HG03571 (cell line): ENCODE results near the gene HOXC13.

Experiments used
- ATAC-seq: cut with Tn5 transposase; IDR thresholded peaks from one replicate; pipeline ENCODE4 v1.9.1; 2021; ENCODE audit not compliant: unreplicated experiment

Gene HOXC13

DNA sequence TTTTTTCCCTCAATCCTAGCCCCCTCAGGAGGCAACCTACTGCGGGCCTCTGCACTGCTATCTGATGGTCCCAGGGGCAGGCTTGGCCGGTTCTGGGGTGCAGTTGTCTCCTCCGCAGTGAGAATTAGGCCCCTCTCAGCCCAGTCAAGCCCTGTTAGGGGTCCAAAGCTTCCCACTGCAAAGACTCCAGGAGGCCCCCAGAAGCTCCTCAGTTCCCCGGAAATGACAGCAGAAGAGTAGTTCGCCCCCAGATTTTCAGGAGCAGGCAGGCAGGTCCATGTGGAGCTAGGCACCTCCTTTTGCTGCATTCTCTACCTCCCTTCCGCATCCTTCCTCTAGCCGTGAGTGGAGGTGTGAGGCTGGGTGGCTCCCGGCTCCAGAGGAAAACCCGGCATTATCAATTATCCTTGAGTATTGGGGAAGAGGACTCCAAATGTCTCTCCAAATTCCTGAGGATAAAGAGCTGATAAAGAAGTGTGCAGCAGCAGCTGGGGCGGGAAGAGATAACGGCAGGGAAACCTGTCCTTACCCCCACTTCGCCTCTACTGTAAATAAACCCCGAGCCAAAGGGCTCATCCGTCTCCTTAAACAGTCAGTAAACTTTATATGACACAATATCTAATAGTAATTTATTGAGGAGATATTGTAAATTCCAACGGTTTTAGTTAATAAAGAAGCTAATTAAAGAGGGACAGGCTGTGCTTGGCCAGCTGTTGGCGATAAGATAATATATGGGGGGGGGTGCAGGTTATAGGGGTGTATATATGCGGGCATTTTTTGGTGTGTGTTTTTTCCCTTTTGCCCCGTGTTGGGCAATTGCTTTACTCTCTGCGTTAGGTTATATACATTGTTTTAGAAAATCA, 15.4 kb downstream of the HOXC13 start:
- ATAC-seq, result no peak

DNA sequence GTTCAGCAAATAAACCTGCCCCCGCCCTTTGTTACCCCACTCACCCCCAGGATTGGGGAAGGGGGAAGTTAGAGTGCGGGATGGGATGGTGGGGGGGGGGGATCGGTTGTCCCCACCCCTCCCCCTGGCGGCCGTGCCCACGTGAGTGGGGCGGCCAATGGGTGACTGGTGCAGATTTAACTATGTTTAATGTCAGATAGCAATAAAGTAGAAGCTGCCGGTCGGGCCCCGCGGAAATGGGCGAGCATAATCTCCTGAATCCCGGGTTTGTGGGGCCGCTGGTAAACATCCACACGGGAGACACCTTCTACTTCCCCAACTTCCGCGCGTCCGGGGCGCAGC, 16.0 kb downstream of the HOXC13 start, which contains the start of gene HOXC12:
HOXC12 (plus strand) TSS at position 210 of the 342 bp plus-strand sequence; CDS start at position 237, 27 bp downstream.
- no peak for ATAC-seq

GRCh38 chr12:53955036-53955775, 16.6 kb downstream of the HOXC13 start:
- no peak for ATAC-seq

DNA sequence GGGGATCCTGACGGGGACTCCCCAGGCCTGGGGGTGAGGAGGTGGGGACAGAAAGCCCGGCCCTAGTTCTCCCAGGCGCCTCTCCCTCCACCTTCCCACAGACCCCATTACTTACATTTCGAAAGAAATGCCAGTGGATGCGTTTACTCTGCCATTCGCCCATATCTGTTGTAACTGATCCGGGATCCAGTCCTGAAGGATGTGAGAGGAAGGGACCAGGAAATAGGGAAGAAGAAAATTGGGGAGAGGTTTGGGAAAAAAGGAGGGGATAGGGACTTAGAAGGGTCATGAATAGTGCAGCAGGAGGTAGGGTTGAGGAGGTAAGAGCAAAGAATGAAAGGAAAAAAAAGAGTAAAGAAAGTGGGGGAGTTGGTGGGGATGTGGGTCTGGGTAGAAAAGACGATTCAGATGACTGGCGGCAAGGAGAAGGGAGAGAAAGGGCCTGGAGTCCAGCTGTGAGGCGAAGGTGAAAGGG, 17.2 kb downstream of the HOXC13 start:
- ATAC-seq, result no peak

- ATAC-seq, result no peak
These were observed 17.7 kb downstream of the HOXC13 start for GRCh38 chr12:53956251-53956887.

- ATAC-seq, result no peak
These were observed 18.4 kb downstream of the HOXC13 start for GRCh38 chr12:53956914-53957536.

- no peak for ATAC-seq
These were observed 19.5 kb downstream of the HOXC13 start for GRCh38 chr12:53958128-53958527.

GRCh38 chr12:53959314-53959713, 20.7 kb downstream of the HOXC13 start:
- no peak for ATAC-seq

DNA sequence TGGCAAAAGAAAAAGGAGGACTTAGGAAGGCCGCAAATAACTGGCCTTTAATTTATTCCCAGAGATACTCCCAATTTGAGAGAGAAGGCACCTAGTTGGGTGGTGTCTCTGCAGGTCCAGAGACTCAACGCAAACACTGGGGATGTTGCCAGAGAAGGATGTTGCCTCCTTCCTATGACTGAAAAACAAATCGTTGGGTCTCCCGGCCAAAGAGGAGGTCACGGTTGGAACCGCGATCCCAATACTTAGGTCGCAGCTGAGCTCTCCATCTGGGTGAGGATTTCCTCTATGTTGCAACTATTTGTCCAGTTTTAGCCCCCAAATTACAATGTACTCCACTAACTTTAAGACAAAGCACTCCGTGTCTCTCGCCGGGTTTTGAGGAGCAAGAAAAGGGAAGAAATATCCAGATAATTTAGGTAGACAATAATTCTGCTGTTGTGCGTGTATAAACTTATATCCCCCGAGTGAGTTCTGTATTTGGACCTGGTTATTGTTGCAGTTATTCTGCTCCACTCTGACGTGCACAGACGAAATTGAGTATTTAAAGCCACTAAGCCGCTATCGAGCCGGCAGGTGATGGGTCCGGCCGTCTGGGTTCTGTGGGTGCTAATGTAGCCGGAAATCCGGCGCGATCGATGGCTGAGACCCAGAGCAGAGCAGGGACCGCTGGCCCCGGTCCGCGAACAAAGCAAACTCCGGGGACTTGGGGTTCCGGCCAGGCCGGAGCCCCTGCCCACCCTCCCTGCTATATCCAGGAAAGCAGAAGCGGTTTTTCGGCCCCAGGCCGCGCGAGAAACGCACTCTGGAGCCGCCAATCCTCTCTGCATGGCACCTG, 21.8 kb downstream of the HOXC13 start:
- ATAC-seq, result no peak

DNA sequence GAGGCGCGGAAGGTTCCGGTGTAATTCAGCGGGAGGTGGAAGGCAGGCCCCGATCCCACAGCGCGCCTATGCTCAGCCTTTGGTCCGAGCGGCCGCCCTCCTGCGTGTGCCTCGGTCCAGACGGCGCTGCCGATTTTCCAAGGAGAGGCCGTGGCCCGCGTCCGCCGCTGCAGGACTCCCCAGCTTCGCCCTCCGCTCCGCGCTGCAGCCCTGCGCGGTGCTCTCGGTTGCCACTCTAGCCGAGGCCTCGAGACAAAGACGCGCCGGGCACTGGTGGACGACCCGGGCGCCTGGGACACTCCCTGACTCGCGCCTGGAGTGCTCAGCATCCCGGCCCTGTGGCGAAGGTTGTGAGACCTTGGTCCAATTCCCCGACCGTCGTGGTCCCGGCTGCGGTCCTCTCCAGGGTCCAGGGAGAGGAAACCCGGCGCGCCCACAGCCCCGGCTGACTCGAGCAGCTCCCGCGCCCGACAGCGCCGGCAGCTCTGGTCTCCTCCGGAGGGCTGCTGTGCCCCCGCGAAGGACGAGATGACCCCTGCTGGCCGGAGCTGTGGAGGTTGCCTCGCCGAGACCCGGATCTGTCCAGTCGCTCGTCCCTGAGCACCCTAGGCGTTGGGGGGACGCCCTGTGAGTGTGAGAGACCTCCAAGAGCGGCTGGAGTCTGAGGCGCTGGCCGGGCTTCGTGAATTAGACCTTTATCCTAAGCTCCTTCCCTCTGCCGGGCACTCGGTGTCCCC, 22.6 kb downstream of the HOXC13 start:
- ATAC-seq, result no peak

DNA sequence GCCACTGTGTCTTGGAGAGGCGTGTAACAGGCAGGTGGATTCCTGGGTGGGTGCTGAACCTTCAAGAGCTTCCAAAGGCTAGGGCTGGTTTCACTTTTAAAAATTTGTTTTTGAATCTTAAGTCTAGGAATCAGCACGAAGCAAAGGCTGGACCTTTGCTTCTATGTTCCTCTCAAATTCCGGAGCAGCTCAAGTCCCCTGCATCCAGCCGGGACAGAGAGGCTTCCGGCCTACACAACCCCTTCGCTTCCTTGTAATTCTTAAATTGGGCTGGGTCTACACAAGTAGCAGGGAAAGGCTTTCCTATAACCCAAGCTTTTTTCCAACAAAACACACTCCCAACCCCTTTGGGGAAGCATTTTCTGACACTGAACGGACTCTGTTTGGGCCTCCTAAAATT, 24.4 kb downstream of the HOXC13 start:
- ATAC-seq, result no peak

- no peak for ATAC-seq
These were observed 25.0 kb downstream of the HOXC13 start for GRCh38 chr12:53963434-53964314.

DNA sequence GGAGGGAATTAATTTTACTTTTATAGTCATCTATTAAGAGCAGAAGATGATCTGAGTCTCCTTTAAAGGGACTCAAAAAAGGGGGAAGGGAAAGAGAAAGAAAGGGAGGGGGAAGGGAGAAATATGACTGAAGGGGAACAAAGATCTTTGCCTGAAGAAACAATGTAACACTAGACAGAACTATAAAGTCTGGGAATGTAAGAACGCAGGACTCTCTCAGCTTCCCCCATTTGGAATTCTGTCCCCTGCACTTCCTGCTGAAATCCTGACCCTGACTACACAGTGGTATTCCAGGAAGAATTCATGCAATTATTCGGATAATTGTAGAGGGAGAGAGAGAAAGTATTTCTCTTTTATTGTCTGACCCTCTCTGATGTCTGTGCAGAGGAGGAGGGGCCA, 25.7 kb downstream of the HOXC13 start:
- ATAC-seq, result no peak

DNA sequence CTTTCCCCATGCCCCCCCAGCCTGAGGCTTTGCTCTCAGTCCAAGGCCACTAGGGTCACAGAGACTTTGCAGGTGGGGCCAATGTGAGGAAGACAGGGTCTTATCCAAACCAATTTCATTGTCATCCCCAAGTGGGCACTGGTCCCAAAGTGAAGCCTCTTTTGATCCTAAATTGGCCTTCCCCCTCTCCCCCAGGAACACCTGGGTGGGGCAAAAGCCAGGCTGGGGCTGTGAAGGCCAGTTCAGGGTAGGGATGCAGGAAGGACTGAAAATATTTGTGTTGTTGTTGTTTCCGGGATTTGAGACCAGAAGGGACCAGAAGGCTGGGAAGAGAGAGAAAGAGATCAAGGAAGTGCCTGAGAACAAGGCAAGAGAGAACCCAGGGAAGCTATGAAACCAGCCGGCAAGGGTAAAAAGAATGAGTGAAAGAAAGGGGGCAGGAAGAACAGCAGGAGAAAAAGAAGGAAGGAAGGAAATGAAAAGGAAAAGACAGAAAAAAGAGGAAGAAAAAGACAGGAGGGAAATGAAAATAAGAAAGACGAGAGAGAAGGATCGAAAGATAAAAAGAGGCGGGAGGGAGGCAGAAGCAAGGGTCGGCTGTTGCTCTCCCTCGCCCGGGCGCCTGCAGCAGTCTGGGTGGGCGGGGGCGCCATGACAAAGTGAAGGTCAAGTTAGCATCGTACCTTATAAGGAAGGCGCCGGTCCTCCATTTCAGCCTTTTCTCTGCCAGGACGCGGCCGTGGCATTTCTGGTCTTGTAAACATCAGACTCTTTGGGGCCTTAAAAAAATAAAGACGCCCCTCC, 26.9 kb downstream of the HOXC13 start:
- ATAC-seq, result no peak

DNA sequence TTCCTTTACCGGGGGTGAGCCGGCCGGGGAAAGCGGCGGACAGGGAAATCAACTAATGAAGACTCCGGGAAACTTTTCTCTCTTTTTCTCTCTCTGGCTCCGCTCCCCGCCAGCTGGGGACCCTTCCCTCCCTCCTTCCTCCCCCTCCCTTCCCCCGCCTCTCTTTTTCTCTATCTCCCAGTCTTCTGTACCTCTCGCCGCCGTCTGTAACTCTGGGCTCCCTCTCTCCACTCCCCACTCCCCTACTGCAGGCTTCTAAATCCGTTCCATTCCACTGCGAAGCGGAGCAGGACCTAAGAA, 27.4 kb downstream of the HOXC13 start:
- no peak for ATAC-seq

GRCh38 chr12:53966385-53967133, 27.9 kb downstream of the HOXC13 start:
- ATAC-seq, result no peak

GRCh38 chr12:53967421-53967925, 28.8 kb downstream of the HOXC13 start:
- no peak for ATAC-seq
